HK-2 (cell line): ENCODE measurements around the gene KANSL1.

ENCODE experiments used
- DNase-seq: peaks from one replicate; pipeline ENCODE4 v3.0.0-alpha.2; 2018; ENCODE audit not compliant: unreplicated experiment

Gene KANSL1

GRCh38 chr17:46001390-46002310 is 191.6 kb downstream of the KANSL1 start:
- DNase-seq: no peak

- no peak for DNase-seq
Observed at GRCh38 chr17:46000757-46001156, 192.5 kb downstream of the KANSL1 start.

- DNase-seq: no peak
Observed at GRCh38 chr17:46000292-46000691, 192.9 kb downstream of the KANSL1 start.

- DNase-seq: no peak
Observed at GRCh38 chr17:45999900-46000290, 193.3 kb downstream of the KANSL1 start.

- no peak for DNase-seq
Observed at GRCh38 chr17:45998987-45999899, 194.0 kb downstream of the KANSL1 start, which contains the start of gene STH. Gene STH (plus strand): TSS chr17:45999250. CDS start chr17:45999280, 30 bp downstream.

- DNase-seq: no peak
Observed at GRCh38 chr17:45997624-45998023, 195.6 kb downstream of the KANSL1 start.

- DNase-seq: no peak
Observed at GRCh38 chr17:45997166-45997565, 196.1 kb downstream of the KANSL1 start.

GRCh38 chr17:45996282-45996937 is 196.8 kb downstream of the KANSL1 start:
- no peak for DNase-seq

- no peak for DNase-seq
Observed at GRCh38 chr17:45995627-45996270, 197.5 kb downstream of the KANSL1 start.

- no peak for DNase-seq
Observed at GRCh38 chr17:45994987-45995386, 198.2 kb downstream of the KANSL1 start.

- DNase-seq: no peak
Observed at GRCh38 chr17:45993962-45994627, 199.1 kb downstream of the KANSL1 start.

- no peak for DNase-seq
Observed at GRCh38 chr17:45992904-45993303, 200.3 kb downstream of the KANSL1 start.

GRCh38 chr17:45992175-45992574 is 201.1 kb downstream of the KANSL1 start:
- no peak for DNase-seq

GRCh38 chr17:45991341-45991740 is 201.9 kb downstream of the KANSL1 start:
- DNase-seq: no peak

GRCh38 chr17:45990886-45991285 is 202.3 kb downstream of the KANSL1 start:
- DNase-seq: no peak

- no peak for DNase-seq
Observed at GRCh38 chr17:45989759-45990158, 203.5 kb downstream of the KANSL1 start.

GRCh38 chr17:45987706-45988105 is 205.5 kb downstream of the KANSL1 start:
- no peak for DNase-seq

GRCh38 chr17:45986056-45986455 is 207.2 kb downstream of the KANSL1 start:
- DNase-seq: no peak

GRCh38 chr17:45985447-45985846 is 207.8 kb downstream of the KANSL1 start:
- DNase-seq: no peak

GRCh38 chr17:45984368-45984767 is 208.9 kb downstream of the KANSL1 start:
- DNase-seq: no peak
